ENCODE results near the gene PTPRO.

The PTPRO gene

DNA sequence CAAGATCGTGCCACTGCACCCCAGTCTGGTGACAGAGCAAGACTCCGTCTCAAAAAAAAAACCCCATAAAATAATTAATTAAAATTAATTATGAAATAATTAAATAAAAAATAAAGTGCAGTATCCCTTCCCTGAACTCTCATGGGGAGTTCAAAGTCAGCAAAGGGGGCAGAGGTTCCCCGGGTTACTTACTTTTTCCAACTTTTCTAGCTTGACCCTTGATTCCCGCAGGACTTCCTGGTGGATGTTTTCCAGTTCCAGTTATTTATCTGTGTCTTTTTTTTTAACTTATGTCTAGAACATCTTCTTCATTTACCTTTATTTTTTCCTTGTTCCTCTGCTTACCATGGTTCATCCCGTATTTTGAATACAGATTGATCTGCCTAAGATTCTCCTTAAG is 269.5 kb downstream of the PTPRO start:
- H2AFZ ChIP-seq (ENCODE audit: low read depth, low read length, severe bottlenecking) = no peak overlapping the region
- no peak for TF ChIP-seq EZH2phosphoT487 (conservative IDR thresholded peaks at IDR 0.05; ENCODE audit: low read length)
- TF ChIP-seq CTCF (IDR thresholded peaks at IDR 0.05; ENCODE audit: insufficient read depth, low read length, poor library complexity, severe bottlenecking) = no peak
- H3K27ac ChIP-seq (ENCODE audit: low read depth, low read length) = no peak overlapping the region
- H3K9ac ChIP-seq (ENCODE audit: low read length) = no peak overlapping the region
- H3K36me3 ChIP-seq (ENCODE audit: low read length) = no peaks in the 10 kb centered on the region
- no peaks in the 10 kb centered on the region for H4K20me1 ChIP-seq (ENCODE audit: low read depth, low read length)
- no peak overlapping the region for H3K4me3 ChIP-seq (ENCODE audit: insufficient read depth, low read length, poor library complexity, severe bottlenecking)
- no peaks in the 10 kb centered on the region for H3K79me2 ChIP-seq (ENCODE audit: insufficient read depth, low read length)
- no peaks in the 10 kb centered on the region for H3K9me2 ChIP-seq (replicated peaks; ENCODE audit: insufficient read depth, low read length)
- H3K4me2 ChIP-seq (ENCODE audit: low read depth, low read length, poor library complexity, severe bottlenecking) = no peak overlapping the region
- no peaks in the 10 kb centered on the region for H3K27me3 ChIP-seq (ENCODE audit: low read length)
- H3K9me3 ChIP-seq (ENCODE audit: insufficient read depth, low read length) = no peaks in the 10 kb centered on the region
- H3F3A ChIP-seq (ENCODE audit: insufficient read depth) = no peaks in the 10 kb centered on the region

GRCh38 chr12:15592934-15593333 is 270.6 kb downstream of the PTPRO start:
- Histone ChIP-seq H3K9ac (ENCODE audit: low read length) (no peak overlapping the region), H3K27me3 (ENCODE audit: low read length) (no peaks in the 10 kb centered on the region), H2AFZ (ENCODE audit: low read depth, low read length, severe bottlenecking) (no peak overlapping the region), H3K4me3 (ENCODE audit: insufficient read depth, low read length, poor library complexity, severe bottlenecking) (no peak overlapping the region), H3F3A (ENCODE audit: insufficient read depth) (no peaks in the 10 kb centered on the region), H3K27ac (ENCODE audit: low read depth, low read length) (no peak overlapping the region), H3K4me2 (ENCODE audit: low read depth, low read length, poor library complexity, severe bottlenecking) (no peak overlapping the region), H4K20me1 (ENCODE audit: low read depth, low read length) (no peaks in the 10 kb centered on the region), H3K36me3 (ENCODE audit: low read length) (no peaks in the 10 kb centered on the region), H3K79me2 (ENCODE audit: insufficient read depth, low read length) (no peaks in the 10 kb centered on the region), H3K9me2 (replicated peaks; ENCODE audit: insufficient read depth, low read length) (no peaks in the 10 kb centered on the region), H3K9me3 (ENCODE audit: insufficient read depth, low read length) (no peaks in the 10 kb centered on the region)
- TF ChIP-seq CTCF (IDR thresholded peaks at IDR 0.05; ENCODE audit: insufficient read depth, low read length, poor library complexity, severe bottlenecking) (no peak), EZH2phosphoT487 (conservative IDR thresholded peaks at IDR 0.05; ENCODE audit: low read length) (no peak)

GRCh38 chr12:15596174-15596573 is 273.9 kb downstream of the PTPRO start:
- H3K4me3 ChIP-seq (ENCODE audit: insufficient read depth, low read length, poor library complexity, severe bottlenecking) = no peak overlapping the region
- H3K9ac ChIP-seq (ENCODE audit: low read length) = no peak overlapping the region
- no peaks in the 10 kb centered on the region for H3K36me3 ChIP-seq (ENCODE audit: low read length)
- H3K79me2 ChIP-seq (ENCODE audit: insufficient read depth, low read length) = no peaks in the 10 kb centered on the region
- no peak overlapping the region for H3K4me2 ChIP-seq (ENCODE audit: low read depth, low read length, poor library complexity, severe bottlenecking)
- no peaks in the 10 kb centered on the region for H3F3A ChIP-seq (ENCODE audit: insufficient read depth)
- no peak overlapping the region for H3K27ac ChIP-seq (ENCODE audit: low read depth, low read length)
- H3K9me2 ChIP-seq (replicated peaks; ENCODE audit: insufficient read depth, low read length) = no peaks in the 10 kb centered on the region
- H3K27me3 ChIP-seq (ENCODE audit: low read length) = no peaks in the 10 kb centered on the region
- TF ChIP-seq CTCF (IDR thresholded peaks at IDR 0.05; ENCODE audit: insufficient read depth, low read length, poor library complexity, severe bottlenecking) (no peak), EZH2phosphoT487 (conservative IDR thresholded peaks at IDR 0.05; ENCODE audit: low read length) (no peak)
- H2AFZ ChIP-seq (ENCODE audit: low read depth, low read length, severe bottlenecking) = no peak overlapping the region
- no peaks in the 10 kb centered on the region for H4K20me1 ChIP-seq (ENCODE audit: low read depth, low read length)
- no peaks in the 10 kb centered on the region for H3K9me3 ChIP-seq (ENCODE audit: insufficient read depth, low read length)
